HL-60 (cell line): Measurements from ENCODE around the gene SPATS2L.

ENCODE experiments used
- POLR2AphosphoS5 ChIP-seq: IDR thresholded peaks from 2 replicates; pipeline ENCODE4 v1.6.1; 2012; ENCODE audit warnings: low read depth
- SPI1 ChIP-seq: IDR thresholded peaks from 2 replicates; pipeline ENCODE4 v1.6.1; 2012; ENCODE audit warnings: low read depth, mild to moderate bottlenecking, borderline replicate concordance
- TF ChIP-seq, protein P1 (sequence below): IDR thresholded peaks from one replicate; pipeline ENCODE4 v1.5.1; 2011; ENCODE audit warnings: low read length, control low read depth, inconsistent platforms; ENCODE audit not compliant: insufficient read depth
- TF ChIP-seq, protein P2 (sequence below): IDR thresholded peaks from 2 replicates; pipeline ENCODE4 v1.6.1; 2012; ENCODE audit warnings: low read depth; ENCODE audit not compliant: insufficient replicate concordance

DNA sequence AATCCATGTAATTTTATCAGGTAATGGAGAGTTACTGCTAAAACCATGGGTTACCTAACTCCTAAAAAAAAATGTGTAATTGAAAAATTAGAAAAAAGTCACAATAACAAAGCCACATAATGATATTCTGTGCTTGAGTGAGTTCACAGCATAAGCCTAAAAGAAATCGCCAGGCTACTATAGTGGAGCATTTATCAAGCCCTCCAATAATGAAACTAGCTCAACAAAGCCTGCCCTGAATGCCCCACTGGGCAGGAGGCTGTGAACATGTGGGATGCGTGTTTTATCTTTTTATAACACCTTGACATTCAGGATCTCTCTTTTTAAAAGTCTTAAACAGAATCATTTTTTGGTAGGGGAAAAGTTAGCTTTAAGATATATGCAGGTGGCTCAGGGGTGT is 117.0 kb downstream of the SPATS2L start:
- TF ChIP-seq, protein P1, sequence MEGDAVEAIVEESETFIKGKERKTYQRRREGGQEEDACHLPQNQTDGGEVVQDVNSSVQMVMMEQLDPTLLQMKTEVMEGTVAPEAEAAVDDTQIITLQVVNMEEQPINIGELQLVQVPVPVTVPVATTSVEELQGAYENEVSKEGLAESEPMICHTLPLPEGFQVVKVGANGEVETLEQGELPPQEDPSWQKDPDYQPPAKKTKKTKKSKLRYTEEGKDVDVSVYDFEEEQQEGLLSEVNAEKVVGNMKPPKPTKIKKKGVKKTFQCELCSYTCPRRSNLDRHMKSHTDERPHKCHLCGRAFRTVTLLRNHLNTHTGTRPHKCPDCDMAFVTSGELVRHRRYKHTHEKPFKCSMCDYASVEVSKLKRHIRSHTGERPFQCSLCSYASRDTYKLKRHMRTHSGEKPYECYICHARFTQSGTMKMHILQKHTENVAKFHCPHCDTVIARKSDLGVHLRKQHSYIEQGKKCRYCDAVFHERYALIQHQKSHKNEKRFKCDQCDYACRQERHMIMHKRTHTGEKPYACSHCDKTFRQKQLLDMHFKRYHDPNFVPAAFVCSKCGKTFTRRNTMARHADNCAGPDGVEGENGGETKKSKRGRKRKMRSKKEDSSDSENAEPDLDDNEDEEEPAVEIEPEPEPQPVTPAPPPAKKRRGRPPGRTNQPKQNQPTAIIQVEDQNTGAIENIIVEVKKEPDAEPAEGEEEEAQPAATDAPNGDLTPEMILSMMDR = no peak
- TF ChIP-seq POLR2AphosphoS5 (no peak), SPI1 (no peak)
- TF ChIP-seq, protein P2, sequence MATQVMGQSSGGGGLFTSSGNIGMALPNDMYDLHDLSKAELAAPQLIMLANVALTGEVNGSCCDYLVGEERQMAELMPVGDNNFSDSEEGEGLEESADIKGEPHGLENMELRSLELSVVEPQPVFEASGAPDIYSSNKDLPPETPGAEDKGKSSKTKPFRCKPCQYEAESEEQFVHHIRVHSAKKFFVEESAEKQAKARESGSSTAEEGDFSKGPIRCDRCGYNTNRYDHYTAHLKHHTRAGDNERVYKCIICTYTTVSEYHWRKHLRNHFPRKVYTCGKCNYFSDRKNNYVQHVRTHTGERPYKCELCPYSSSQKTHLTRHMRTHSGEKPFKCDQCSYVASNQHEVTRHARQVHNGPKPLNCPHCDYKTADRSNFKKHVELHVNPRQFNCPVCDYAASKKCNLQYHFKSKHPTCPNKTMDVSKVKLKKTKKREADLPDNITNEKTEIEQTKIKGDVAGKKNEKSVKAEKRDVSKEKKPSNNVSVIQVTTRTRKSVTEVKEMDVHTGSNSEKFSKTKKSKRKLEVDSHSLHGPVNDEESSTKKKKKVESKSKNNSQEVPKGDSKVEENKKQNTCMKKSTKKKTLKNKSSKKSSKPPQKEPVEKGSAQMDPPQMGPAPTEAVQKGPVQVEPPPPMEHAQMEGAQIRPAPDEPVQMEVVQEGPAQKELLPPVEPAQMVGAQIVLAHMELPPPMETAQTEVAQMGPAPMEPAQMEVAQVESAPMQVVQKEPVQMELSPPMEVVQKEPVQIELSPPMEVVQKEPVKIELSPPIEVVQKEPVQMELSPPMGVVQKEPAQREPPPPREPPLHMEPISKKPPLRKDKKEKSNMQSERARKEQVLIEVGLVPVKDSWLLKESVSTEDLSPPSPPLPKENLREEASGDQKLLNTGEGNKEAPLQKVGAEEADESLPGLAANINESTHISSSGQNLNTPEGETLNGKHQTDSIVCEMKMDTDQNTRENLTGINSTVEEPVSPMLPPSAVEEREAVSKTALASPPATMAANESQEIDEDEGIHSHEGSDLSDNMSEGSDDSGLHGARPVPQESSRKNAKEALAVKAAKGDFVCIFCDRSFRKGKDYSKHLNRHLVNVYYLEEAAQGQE = no peak
